ENCODE data around the gene PRDM4. TPM values are rescaled to one million over a fixed set of nuclear protein-coding genes. Genes with fewer than 3 reads are reported as not detected.
"Not testable (repeated sequence)": the region's sequence is repeated elsewhere in the genome, so short reads cannot be mapped to it uniquely, and the experiment has no call there.

Gene PRDM4
- total RNA-seq, 1 experiment from 2014 or later, result 31.5 TPM

DNA sequence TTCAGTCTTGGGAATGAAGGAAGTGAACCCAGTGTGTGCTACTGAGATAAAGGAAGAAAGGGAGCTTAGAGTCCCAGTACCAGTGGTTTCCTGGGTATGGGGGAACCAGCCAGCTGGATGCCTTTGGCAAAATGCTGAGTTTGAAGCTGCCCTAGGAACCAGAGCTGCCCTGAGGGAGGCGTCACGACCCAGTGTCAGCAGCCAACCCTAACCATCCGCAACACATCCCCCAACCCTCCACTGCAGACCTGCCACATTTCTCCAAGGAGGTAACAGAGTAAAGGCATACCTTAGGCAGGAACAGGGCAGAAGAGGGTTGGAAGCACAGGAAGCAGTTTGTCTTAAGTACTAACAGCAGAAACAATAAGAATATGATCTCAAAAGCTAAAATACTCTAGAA is 28.6 kb downstream of the PRDM4 start:
- Histone ChIP-seq H3K4me3 (ENCODE audit: low read length) (no peak overlapping the region), H3K79me2 (ENCODE audit: low read length) (peaks cover 6% of the 10 kb centered on the region; the same call in 1 of the 2 replicates), H3K9me2 (replicated peaks; ENCODE audit: insufficient read depth, low read length) (no peaks in the 10 kb centered on the region), H3K36me3 (ENCODE audit: insufficient read depth, low read length) (peaks cover 35% of the 10 kb centered on the region), H3K27ac (ENCODE audit: low read length) (no peak overlapping the region), H3K9ac (ENCODE audit: low read length) (no peak overlapping the region), H3K9me3 (ENCODE audit: low read length) (no peaks in the 10 kb centered on the region), H4K20me1 (ENCODE audit: insufficient read depth, low read depth, low read length) (no peaks in the 10 kb centered on the region), H3K4me1 (ENCODE audit: low read length) (peaks cover 8% of the 10 kb centered on the region), H2AFZ (ENCODE audit: low read length) (no peak overlapping the region), H3K27me3 (ENCODE audit: low read length) (no peaks in the 10 kb centered on the region), H3K4me2 (ENCODE audit: low read depth, low read length, poor library complexity, severe bottlenecking) (no peak overlapping the region)
- no peak for DNase-seq

DNA sequence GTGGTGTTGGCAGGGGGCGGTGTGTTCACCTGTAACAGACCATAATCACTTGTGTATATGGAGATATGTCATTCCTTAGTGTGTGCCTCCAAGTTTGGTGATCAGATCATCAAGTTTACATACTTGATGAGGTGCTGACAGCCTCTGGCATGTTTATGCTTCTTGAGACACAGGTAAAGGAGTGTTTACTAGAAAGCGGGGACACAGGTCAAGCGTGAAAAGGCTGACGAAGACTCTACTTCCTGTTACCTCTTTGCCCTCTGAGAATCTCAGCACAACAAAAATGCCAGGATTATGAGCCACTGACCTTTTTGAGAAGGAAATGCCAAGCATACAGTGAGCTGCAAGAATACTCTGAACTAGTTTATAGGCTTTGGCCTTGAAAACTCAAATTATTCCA is 29.6 kb downstream of the PRDM4 start:
- Histone ChIP-seq H3K4me3 (ENCODE audit: low read length) (no peak overlapping the region), H3K4me2 (ENCODE audit: low read depth, low read length, poor library complexity, severe bottlenecking) (no peak overlapping the region), H3K79me2 (ENCODE audit: low read length) (peaks cover under 1% of the 10 kb centered on the region; the same call in 1 of the 2 replicates), H3K9me3 (ENCODE audit: low read length) (no peaks in the 10 kb centered on the region), H3K4me1 (ENCODE audit: low read length) (no peaks in the 10 kb centered on the region), H3K36me3 (ENCODE audit: insufficient read depth, low read length) (peaks cover 30% of the 10 kb centered on the region), H2AFZ (ENCODE audit: low read length) (no peak overlapping the region), H3K9me2 (replicated peaks; ENCODE audit: insufficient read depth, low read length) (no peaks in the 10 kb centered on the region), H3K27ac (ENCODE audit: low read length) (no peak overlapping the region), H3K9ac (ENCODE audit: low read length) (no peak overlapping the region), H4K20me1 (ENCODE audit: insufficient read depth, low read depth, low read length) (no peaks in the 10 kb centered on the region), H3K27me3 (ENCODE audit: low read length) (no peaks in the 10 kb centered on the region)
- no peak for DNase-seq

DNA sequence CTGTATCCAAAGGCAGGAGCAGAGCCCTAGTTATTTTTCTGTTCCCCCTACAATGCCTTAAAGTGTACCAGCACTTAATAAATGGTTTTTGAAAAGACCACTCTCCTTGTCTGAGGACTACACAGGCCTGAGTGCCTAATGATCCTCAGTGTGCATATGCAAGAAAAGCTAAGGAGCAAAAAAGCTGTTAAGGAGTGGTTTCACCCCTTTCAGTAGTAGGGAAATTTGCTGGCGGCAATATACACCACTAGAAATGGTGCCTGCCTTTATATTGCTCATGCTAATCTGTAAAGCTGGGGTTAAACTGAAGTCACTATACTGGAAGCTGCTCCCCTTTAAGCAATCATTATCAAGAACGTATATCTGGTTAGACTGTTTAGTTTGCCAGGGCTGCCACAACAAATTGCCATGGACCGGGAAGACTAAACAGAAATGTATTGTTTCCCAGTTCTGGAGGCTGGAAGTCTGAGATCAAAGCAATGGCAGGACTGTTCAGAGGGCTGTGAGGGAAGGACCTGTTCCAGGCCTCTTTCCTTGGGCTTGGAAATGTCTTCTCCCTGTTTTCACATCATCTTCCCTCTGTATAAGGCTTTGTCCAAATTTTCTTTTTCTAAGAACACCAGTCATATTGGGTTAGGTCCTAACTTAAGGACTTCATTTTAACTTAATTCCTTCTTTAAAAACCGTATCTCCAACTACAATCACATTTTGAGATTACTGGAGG is 30.2 kb downstream of the PRDM4 start:
- H2AFZ ChIP-seq (ENCODE audit: low read length), result no peak overlapping the region
- H3K27ac ChIP-seq (ENCODE audit: low read length), result no peak overlapping the region
- no peak overlapping the region for H3K9ac ChIP-seq (ENCODE audit: low read length)
- no peaks in the 10 kb centered on the region for H3K79me2 ChIP-seq (ENCODE audit: low read length)
- no peak overlapping the region for H3K4me2 ChIP-seq (ENCODE audit: low read depth, low read length, poor library complexity, severe bottlenecking)
- peaks cover 24% of the 10 kb centered on the region for H3K36me3 ChIP-seq (ENCODE audit: insufficient read depth, low read length)
- H3K27me3 ChIP-seq (ENCODE audit: low read length), result no peaks in the 10 kb centered on the region
- no peak for DNase-seq
- H4K20me1 ChIP-seq (ENCODE audit: insufficient read depth, low read depth, low read length), result no peaks in the 10 kb centered on the region
- no peaks in the 10 kb centered on the region for H3K4me1 ChIP-seq (ENCODE audit: low read length)
- no peaks in the 10 kb centered on the region for H3K9me2 ChIP-seq (replicated peaks; ENCODE audit: insufficient read depth, low read length)
- no peak overlapping the region for H3K4me3 ChIP-seq (ENCODE audit: low read length)
- H3K9me3 ChIP-seq (ENCODE audit: low read length), result no peaks in the 10 kb centered on the region

GRCh38 chr12:107727742-107728141 is 33.2 kb downstream of the PRDM4 start:
- not testable (repeated sequence) for H3K9ac ChIP-seq (ENCODE audit: low read length); H3K27me3 ChIP-seq (ENCODE audit: low read length); H3K4me2 ChIP-seq (ENCODE audit: low read depth, low read length, poor library complexity, severe bottlenecking); H3K9me2 ChIP-seq (replicated peaks; ENCODE audit: insufficient read depth, low read length); H3K27ac ChIP-seq (ENCODE audit: low read length); H3K36me3 ChIP-seq (ENCODE audit: insufficient read depth, low read length); H3K4me3 ChIP-seq (ENCODE audit: low read length); H2AFZ ChIP-seq (ENCODE audit: low read length); H3K79me2 ChIP-seq (ENCODE audit: low read length); DNase-seq; H3K4me1 ChIP-seq (ENCODE audit: low read length); H4K20me1 ChIP-seq (ENCODE audit: insufficient read depth, low read depth, low read length); H3K9me3 ChIP-seq (ENCODE audit: low read length)

DNA sequence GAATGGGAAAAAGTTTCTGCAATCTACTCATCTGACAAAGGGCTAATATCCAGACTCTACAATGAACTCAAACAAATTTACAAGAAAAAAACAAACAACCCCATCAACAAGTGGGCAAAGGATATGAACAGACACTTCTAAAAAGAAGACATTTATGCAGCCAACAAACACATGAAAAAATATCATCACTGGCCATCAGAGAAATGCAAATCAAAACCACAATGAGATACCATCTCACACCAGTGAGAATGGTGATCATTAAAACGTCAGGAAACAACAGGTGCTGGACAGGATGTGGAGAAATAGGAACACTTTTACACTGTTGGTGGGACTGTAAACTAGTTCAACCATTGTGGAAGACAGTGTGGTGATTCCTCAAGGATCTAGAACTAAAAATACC is 33.6 kb downstream of the PRDM4 start:
- not testable (repeated sequence) for H3K36me3 ChIP-seq (ENCODE audit: insufficient read depth, low read length); H3K79me2 ChIP-seq (ENCODE audit: low read length); H3K9me3 ChIP-seq (ENCODE audit: low read length); H3K27ac ChIP-seq (ENCODE audit: low read length); H3K27me3 ChIP-seq (ENCODE audit: low read length); H3K9me2 ChIP-seq (replicated peaks; ENCODE audit: insufficient read depth, low read length); H2AFZ ChIP-seq (ENCODE audit: low read length); DNase-seq; H3K9ac ChIP-seq (ENCODE audit: low read length); H4K20me1 ChIP-seq (ENCODE audit: insufficient read depth, low read depth, low read length); H3K4me3 ChIP-seq (ENCODE audit: low read length); H3K4me1 ChIP-seq (ENCODE audit: low read length); H3K4me2 ChIP-seq (ENCODE audit: low read depth, low read length, poor library complexity, severe bottlenecking)

DNA sequence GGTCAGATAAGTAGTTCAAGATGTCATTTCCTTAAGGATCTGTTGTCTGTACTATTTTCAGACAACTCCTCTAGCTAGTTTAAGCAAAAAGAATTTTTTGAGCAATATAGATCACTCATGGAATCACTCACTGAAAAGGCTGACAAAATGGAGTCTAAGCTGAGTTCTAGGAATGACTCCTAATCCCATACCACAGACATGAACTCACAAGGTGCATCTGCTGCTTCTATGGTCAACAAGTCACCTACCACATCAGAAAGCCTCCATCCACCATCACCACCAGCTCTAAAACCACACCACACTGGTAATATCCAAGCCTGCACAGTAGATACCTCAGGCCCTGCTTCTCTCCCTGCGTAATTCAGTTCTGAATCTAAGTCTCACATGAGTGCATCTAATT is 42.3 kb downstream of the PRDM4 start:
- H3K4me3 ChIP-seq (ENCODE audit: low read length), result no peak overlapping the region
- H3K27me3 ChIP-seq (ENCODE audit: low read length), result no peaks in the 10 kb centered on the region
- no peak overlapping the region for H3K4me2 ChIP-seq (ENCODE audit: low read depth, low read length, poor library complexity, severe bottlenecking)
- no peaks in the 10 kb centered on the region for H3K79me2 ChIP-seq (ENCODE audit: low read length)
- no peak overlapping the region for H3K9ac ChIP-seq (ENCODE audit: low read length)
- no peak overlapping the region for H2AFZ ChIP-seq (ENCODE audit: low read length)
- peaks cover 16% of the 10 kb centered on the region; the same call in 1 of the 2 replicates for H3K36me3 ChIP-seq (ENCODE audit: insufficient read depth, low read length)
- DNase-seq, result no peak
- H3K9me3 ChIP-seq (ENCODE audit: low read length), result no peaks in the 10 kb centered on the region
- H4K20me1 ChIP-seq (ENCODE audit: insufficient read depth, low read depth, low read length), result no peaks in the 10 kb centered on the region
- H3K27ac ChIP-seq (ENCODE audit: low read length), result no peak overlapping the region
- H3K4me1 ChIP-seq (ENCODE audit: low read length), result no peaks in the 10 kb centered on the region
- no peaks in the 10 kb centered on the region for H3K9me2 ChIP-seq (replicated peaks; ENCODE audit: insufficient read depth, low read length)

DNA sequence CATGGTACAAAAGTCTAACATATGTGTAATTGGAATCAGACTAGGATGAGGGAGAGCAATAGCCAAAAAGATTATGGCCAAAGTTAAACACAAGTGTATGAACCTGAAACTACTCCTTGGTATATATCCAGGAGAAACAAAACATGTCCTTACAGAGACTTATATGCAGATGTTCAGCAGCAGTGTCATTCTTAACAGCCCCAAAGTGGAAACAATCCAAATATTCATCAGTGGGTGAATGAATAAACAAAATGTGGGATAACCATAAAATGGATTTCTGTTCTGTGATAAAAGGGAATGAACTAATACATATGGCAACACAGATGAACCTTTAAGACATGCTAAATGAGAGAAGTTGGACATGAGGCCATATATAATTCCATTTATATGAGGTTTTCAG is 45.2 kb downstream of the PRDM4 start:
- H3K27ac ChIP-seq (ENCODE audit: low read length), result no peak overlapping the region
- H3K9me3 ChIP-seq (ENCODE audit: low read length), result no peaks in the 10 kb centered on the region
- peaks cover 41% of the 10 kb centered on the region for H3K36me3 ChIP-seq (ENCODE audit: insufficient read depth, low read length)
- no peak overlapping the region for H3K4me2 ChIP-seq (ENCODE audit: low read depth, low read length, poor library complexity, severe bottlenecking)
- H3K27me3 ChIP-seq (ENCODE audit: low read length), result no peaks in the 10 kb centered on the region
- no peaks in the 10 kb centered on the region for H4K20me1 ChIP-seq (ENCODE audit: insufficient read depth, low read depth, low read length)
- no peak overlapping the region for H3K9ac ChIP-seq (ENCODE audit: low read length)
- no peaks in the 10 kb centered on the region for H3K79me2 ChIP-seq (ENCODE audit: low read length)
- no peak overlapping the region for H3K4me3 ChIP-seq (ENCODE audit: low read length)
- no peaks in the 10 kb centered on the region for H3K9me2 ChIP-seq (replicated peaks; ENCODE audit: insufficient read depth, low read length)
- no peaks in the 10 kb centered on the region for H3K4me1 ChIP-seq (ENCODE audit: low read length)
- H2AFZ ChIP-seq (ENCODE audit: low read length), result no peak overlapping the region
- no peak for DNase-seq

DNA sequence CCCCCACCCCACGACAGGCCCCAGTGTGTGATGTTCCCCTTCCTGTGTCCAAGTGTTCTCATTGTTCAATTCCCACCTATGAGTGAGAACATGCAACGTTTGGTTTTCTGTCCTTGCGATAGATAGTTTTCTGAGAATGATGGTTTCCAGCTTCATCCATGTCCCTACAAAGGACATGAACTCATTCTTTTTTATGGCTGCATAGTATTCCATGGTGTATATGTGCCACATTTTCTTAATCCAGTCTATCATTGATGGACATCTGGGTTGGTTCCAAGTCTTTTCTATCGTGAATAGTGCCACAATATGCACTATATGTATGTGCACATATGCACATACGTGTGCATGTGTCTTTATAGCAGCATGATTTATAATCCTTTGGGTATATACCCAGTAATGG is 55.4 kb downstream of the PRDM4 start:
- not testable (repeated sequence) for H3K4me2 ChIP-seq (ENCODE audit: low read depth, low read length, poor library complexity, severe bottlenecking); H2AFZ ChIP-seq (ENCODE audit: low read length); H3K27me3 ChIP-seq (ENCODE audit: low read length); DNase-seq; H3K9ac ChIP-seq (ENCODE audit: low read length); H4K20me1 ChIP-seq (ENCODE audit: insufficient read depth, low read depth, low read length); H3K27ac ChIP-seq (ENCODE audit: low read length); H3K4me1 ChIP-seq (ENCODE audit: low read length); H3K9me2 ChIP-seq (replicated peaks; ENCODE audit: insufficient read depth, low read length); H3K4me3 ChIP-seq (ENCODE audit: low read length); H3K9me3 ChIP-seq (ENCODE audit: low read length)
- H3K79me2 ChIP-seq (ENCODE audit: low read length), result peaks cover 14% of the 10 kb centered on the region
- H3K36me3 ChIP-seq (ENCODE audit: insufficient read depth, low read length), result peaks cover 67% of the 10 kb centered on the region

Measured in Karpas-422 (cell line).